HCT116 (cell line): ENCODE data around the gene FHIT. TPM values are rescaled to one million over a fixed set of nuclear protein-coding genes. Genes with fewer than 3 reads are reported as not detected.

Source experiments
- ATAC-seq: fragments of 200-7000 bp; cut with Tn5 transposase; 2 replicates; pipeline ENCODE4 v1.9.1; 2020; ENCODE audit warnings: mild to moderate bottlenecking, moderate library complexity
- BruUV-seq: library from RNA; stranded (reverse); fragments of 400-500 nt; replicated peaks from 2 replicates; lab custom pipeline; 2021; lab: Mats Ljungman, UMichigan
- CTCF ChIA-PET: fragments of 300-600 bp; sonication (Branson Sonifier 250); formaldehyde crosslinking; loops from one replicate; lab custom pipeline; 2021; ENCODE audit warnings: antibody characterized with exemption; lab: Charles Lee
- POLR2A ChIA-PET: fragments of 300-600, 350-600 bp; sonication (Branson Sonifier 250); formaldehyde crosslinking; loops from one replicate; lab custom pipeline; 2021; ENCODE audit warnings: antibody characterized with exemption; lab: Charles Lee
- RAD21 ChIA-PET, 2 experiments: fragments of 300-600 bp; sonication (Branson Sonifier 250); formaldehyde crosslinking; loops; one replicate each; lab custom pipeline; 2023; ENCODE audit warnings: low total read pairs in 2 of 2; ENCODE audit not compliant: uncharacterized antibody in 2 of 2, unreplicated experiment in 2 of 2, low non-redundant PET in 1 of 2; lab: Charles Lee
- DNase-seq: peaks from one replicate; pipeline ENCODE4 v3.0.0-alpha.2; 2010; ENCODE audit warnings: low read depth, low spot score
- H2AFZ ChIP-seq: fragments of 200-600 bp; shearing (Covaris generic), sonication (generic); 2 replicates; pipeline ENCODE4 v1.6.1; 2017; ENCODE audit warnings: low read depth, mixed run types, mixed read lengths, antibody characterized with exemption, low read length; ENCODE audit not compliant: poor library complexity, severe bottlenecking
- H3K27ac ChIP-seq: 2 replicates; pipeline ENCODE4 v1.5.1; 2012; ENCODE audit warnings: low read depth, low read length
- H3K27me3 ChIP-seq: fragments of 200-600 bp; sonication (generic); 2 replicates; pipeline ENCODE4 v1.6.1; 2016; ENCODE audit warnings: mixed run types, low read length, mixed read lengths; ENCODE audit not compliant: insufficient read depth
- H3K36me3 ChIP-seq, 2 experiments: fragments of 200-500 bp in 1 of 2; fragments of 200-600 bp in 1 of 2; sonication (Bioruptor generic) in 1 of 2; sonication (generic) in 1 of 2; 2 replicates each; pipeline versions ENCODE4 v1.5.1 to v1.6.1; 2014 to 2016; ENCODE audit warnings: low read length in 2 of 2, inconsistent platforms in 1 of 2, mixed read lengths in 1 of 2, mixed run types in 1 of 2; ENCODE audit not compliant: insufficient read depth in 2 of 2, control insufficient read depth in 1 of 2
- H3K4me1 ChIP-seq, 2 experiments: fragments of 200-600 bp in 1 of 2; sonication (generic) in 1 of 2; 2 replicates each; pipeline versions ENCODE4 v1.5.1 to v1.6.1; 2012 to 2017; ENCODE audit warnings: low read length in 2 of 2, inconsistent platforms in 1 of 2, mild to moderate bottlenecking in 1 of 2, mixed read lengths in 1 of 2, mixed run types in 1 of 2, moderate library complexity in 1 of 2; ENCODE audit not compliant: insufficient read depth in 2 of 2, control insufficient read depth in 1 of 2
- H3K4me2 ChIP-seq: fragments of 200-600 bp; sonication (generic); 2 replicates; pipeline ENCODE4 v1.6.1; 2017; ENCODE audit warnings: mixed run types, low read length, mixed read lengths
- H3K4me3 ChIP-seq, 2 experiments: fragments of 200-600 bp in 1 of 2; sonication (generic) in 1 of 2; replicated peaks in 1 of 2; 2 replicates each; pipeline ENCODE4 v1.5.1; 2011 to 2016; ENCODE audit warnings: low read length in 2 of 2, control low read depth in 1 of 2, low read depth in 1 of 2, mild to moderate bottlenecking in 1 of 2, mixed read lengths in 1 of 2, mixed run types in 1 of 2
- H3K79me2 ChIP-seq: fragments of 200-600 bp; sonication (generic); 2 replicates; pipeline ENCODE4 v1.6.1; 2017; ENCODE audit warnings: mild to moderate bottlenecking, mixed run types, low read length, moderate library complexity, mixed read lengths; ENCODE audit not compliant: insufficient read depth
- H3K9ac ChIP-seq: fragments of 200-600 bp; sonication (generic); 2 replicates; pipeline ENCODE4 v1.6.1; 2016; ENCODE audit warnings: low read length, mixed read lengths
- H3K9me2 ChIP-seq: fragments of 200-600 bp; sonication (generic), shearing (Covaris generic); 2 replicates; pipeline ENCODE4 v1.6.1; 2017; ENCODE audit warnings: mixed run types, mild to moderate bottlenecking, moderate library complexity; ENCODE audit not compliant: insufficient read depth
- H3K9me3 ChIP-seq, 2 experiments: fragments of 200-500 bp in 1 of 2; fragments of 200-600 bp in 1 of 2; sonication (Bioruptor generic) in 1 of 2; sonication (generic) in 1 of 2; 2 replicates each; pipeline ENCODE4 v1.6.1; 2014 to 2017; ENCODE audit warnings: low read length in 2 of 2, mixed read lengths in 2 of 2, inconsistent platforms in 1 of 2, low read depth in 1 of 2, mild to moderate bottlenecking in 1 of 2, mixed run types in 1 of 2, moderate library complexity in 1 of 2; ENCODE audit not compliant: control insufficient read depth in 1 of 2, insufficient read depth in 1 of 2
- H4K20me1 ChIP-seq: fragments of 200-600 bp; sonication (generic), shearing (Covaris generic); 2 replicates; pipeline ENCODE4 v1.6.1; 2017; ENCODE audit warnings: mixed run types, mild to moderate bottlenecking, moderate library complexity; ENCODE audit not compliant: insufficient read depth
- CBX3 ChIP-seq: IDR thresholded peaks from 2 replicates; pipeline ENCODE4 v1.6.1; 2012; ENCODE audit warnings: low read depth
- EZH2phosphoT487 ChIP-seq: fragments of 200-600 bp; IDR thresholded peaks from 2 replicates; pipeline ENCODE4 v1.6.1; 2018; ENCODE audit warnings: antibody characterized with exemption, borderline replicate concordance
- FOSL1 ChIP-seq: IDR thresholded peaks from 2 replicates; pipeline ENCODE4 v1.6.1; 2012; ENCODE audit warnings: low read depth
- POLR2A ChIP-seq: IDR thresholded peaks from 2 replicates; pipeline ENCODE4 v1.7.0; 2011; ENCODE audit warnings: borderline replicate concordance; ENCODE audit not compliant: insufficient read depth, insufficient read length; ENCODE audit errors: extremely low read depth
- SP1 ChIP-seq: IDR thresholded peaks from 2 replicates; pipeline ENCODE4 v1.6.1; 2012; ENCODE audit warnings: low read depth
- TCF7L2 ChIP-seq: IDR thresholded peaks from 2 replicates; pipeline ENCODE4 v1.7.0; 2011; ENCODE audit warnings: borderline replicate concordance, inconsistent platforms; ENCODE audit not compliant: insufficient read depth, insufficient read length; ENCODE audit errors: extremely low read depth
- intact Hi-C: fragments of 100-400 bp; cut with micrococcal nuclease; formaldehyde crosslinking; loops from 2 replicates; pipeline ENCODE4 v1.10.0; 2022
- total RNA-seq: library from RNA; stranded (reverse); gene quantifications from one replicate; pipeline ENCODE4 v1.2.1, GENCODE V29; 2021; ENCODE audit not compliant: unreplicated experiment

FHIT gene
- total RNA-seq, 1 experiment from 2014 or later, result 20.1 TPM

DNA sequence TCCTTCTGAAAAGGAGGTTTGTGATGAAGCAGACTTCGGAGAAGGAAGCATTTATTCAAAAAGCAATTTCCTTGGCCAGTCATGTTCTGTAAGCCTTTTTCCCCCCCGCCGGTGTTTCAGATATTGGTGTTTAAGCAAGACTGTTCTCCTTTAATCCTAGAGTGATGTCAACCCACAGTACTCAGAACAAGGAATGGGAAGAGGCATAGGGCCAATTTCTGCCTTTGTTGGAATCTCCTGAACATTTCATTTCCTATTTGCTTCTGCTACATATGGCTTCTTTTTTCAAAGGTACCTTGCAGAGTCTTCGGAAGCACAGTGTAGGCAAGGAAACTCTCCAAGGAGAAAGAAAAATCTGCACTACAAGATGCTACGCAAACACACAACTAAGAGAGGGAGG, 1488.3 kb downstream of the FHIT start:
- DNase-seq (no peak), ATAC-seq (no peak)
- ChIA-PET RAD21 (no interaction called here), CTCF (no interaction called here)
- H4K20me1 ChIP-seq, result no peaks in the 10 kb centered on the region
- no peaks in the 10 kb centered on the region for H3K36me3 ChIP-seq
- no TSS peak for BruUV-seq
- no peak overlapping the region for H3K4me3 ChIP-seq
- H3K9ac ChIP-seq, result no peak overlapping the region
- peaks cover 27% of the 10 kb centered on the region for H3K27me3 ChIP-seq
- no peaks in the 10 kb centered on the region for H3K9me2 ChIP-seq
- no peaks in the 10 kb centered on the region for H3K9me3 ChIP-seq
- H2AFZ ChIP-seq, result no peak overlapping the region
- TF ChIP-seq CBX3, result no peak
- no peak for TF ChIP-seq EZH2phosphoT487
- TF ChIP-seq POLR2A, result no peak
- TF ChIP-seq, all 23 proteins: peak for 0
- Histone ChIP-seq H3K4me1 (no peaks in the 10 kb centered on the region), H3K79me2 (no peaks in the 10 kb centered on the region), H3K27ac (no peak overlapping the region), H3K4me2 (no peak overlapping the region)
- intact Hi-C loops, result no loop called here
- POLR2A ChIA-PET, result no interaction called here

DNA sequence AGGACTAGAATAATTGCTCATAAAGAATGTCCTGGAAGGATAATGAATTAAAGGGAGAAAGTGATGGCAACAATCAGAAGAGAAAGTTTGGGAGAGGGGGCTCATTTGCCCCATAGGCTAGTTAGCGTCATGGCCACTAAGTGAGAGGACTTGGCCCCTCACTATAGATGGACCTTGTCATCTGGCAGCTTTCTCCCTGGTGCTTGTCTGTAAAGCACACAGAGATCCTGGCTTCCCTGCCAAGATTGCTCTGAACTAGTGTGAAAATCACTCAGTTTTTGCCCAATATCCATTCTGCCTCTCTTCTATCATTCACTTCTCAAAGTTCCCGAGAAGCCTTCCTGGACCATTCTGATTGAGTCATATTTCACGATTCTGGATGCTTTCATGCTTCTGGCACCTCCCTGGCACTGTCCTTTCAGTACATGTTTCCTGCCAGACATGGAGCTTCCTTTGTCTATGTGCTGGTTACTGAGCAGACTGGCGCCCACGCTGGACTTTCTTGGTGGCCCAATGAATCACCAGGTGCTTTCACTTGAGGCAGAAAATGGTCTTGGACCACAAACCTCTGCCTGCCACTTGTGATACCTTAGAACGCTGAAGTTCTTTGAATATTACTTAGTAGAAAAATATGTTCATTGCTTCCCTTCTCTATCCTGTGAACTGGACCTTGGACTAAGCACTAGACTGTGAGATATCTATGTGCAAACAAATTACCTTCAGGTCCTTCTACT, 1491.8 kb downstream of the FHIT start:
- Histone ChIP-seq H3K79me2 (no peaks in the 10 kb centered on the region), H2AFZ (no peak overlapping the region), H3K4me1 (no peaks in the 10 kb centered on the region), H4K20me1 (no peaks in the 10 kb centered on the region), H3K9me2 (no peaks in the 10 kb centered on the region), H3K9me3 (no peaks in the 10 kb centered on the region), H3K4me3 (no peak overlapping the region), H3K27me3 (peaks cover 40% of the 10 kb centered on the region), H3K9ac (no peak overlapping the region), H3K4me2 (no peak overlapping the region), H3K36me3 (no peaks in the 10 kb centered on the region), H3K27ac (no peak overlapping the region)
- no peak for ATAC-seq
- TF ChIP-seq FOSL1, result no peak
- no peak for TF ChIP-seq TCF7L2
- no peak for TF ChIP-seq EZH2phosphoT487
- TF ChIP-seq SP1, result no peak
- RAD21 ChIA-PET, result no interaction called here
- no peak for DNase-seq
- CTCF ChIA-PET, result no interaction called here
- no TSS peak for BruUV-seq
- intact Hi-C loops, result no loop called here
- POLR2A ChIA-PET, result no interaction called here
